ENCODE measurements around the gene ASMTL. TPM values are rescaled to one million over a fixed set of nuclear protein-coding genes. Genes with fewer than 3 reads are reported as not detected.

ASMTL gene
- total RNA-seq, 1 donor from 2014 or later: 46.1 TPM

GRCh38 chrX:1425381-1425780, 27.3 kb downstream of the ASMTL start:
- H3K36me3 ChIP-seq: peaks cover 18% of the 10 kb centered on the region
- Mint-ChIP-seq H3K4me3 (no peak overlapping the region), H3K27me3 (ENCODE audit: insufficient read depth, low read depth) (peaks cover 2% of the 10 kb centered on the region), H3K27ac (no peak overlapping the region), H3K4me1 (no peaks in the 10 kb centered on the region), H3K36me3 (peaks cover 55% of the 10 kb centered on the region), H3K9me3 (peaks cover 35% of the 10 kb centered on the region)
- H3K4me2 ChIP-seq: no peak overlapping the region
- no peaks in the 10 kb centered on the region for H3F3A ChIP-seq (ENCODE audit: low read depth)
- H3K79me2 ChIP-seq (ENCODE audit: low read depth): no peaks in the 10 kb centered on the region
- H2AFZ ChIP-seq (replicated peaks): no peak overlapping the region
- H3K27me3 ChIP-seq: no peaks in the 10 kb centered on the region
- no peaks in the 10 kb centered on the region for H3K9me3 ChIP-seq (ENCODE audit: low read depth)
- H3K4me1 ChIP-seq: no peaks in the 10 kb centered on the region
- H4K20me1 ChIP-seq (ENCODE audit: low read depth): no peaks in the 10 kb centered on the region
- TF ChIP-seq EZH2 (IDR thresholded peaks at IDR 0.05): no peak
- no peak for TF ChIP-seq CTCF (IDR thresholded peaks at IDR 0.05)
- no peak for TF ChIP-seq EZH2phosphoT487 (IDR thresholded peaks at IDR 0.05)
- H3K27ac ChIP-seq: no peak overlapping the region
- no peak overlapping the region for H3K9ac ChIP-seq
- H3K4me3 ChIP-seq: no peak overlapping the region
- no peak for DNase-seq (ENCODE audit: low spot score)

- H3K79me2 ChIP-seq (ENCODE audit: low read depth): no peaks in the 10 kb centered on the region
- DNase-seq (ENCODE audit: low spot score): no peak
- no peak overlapping the region for H3K27ac ChIP-seq
- H3K4me2 ChIP-seq: no peak overlapping the region
- H3K27ac Mint-ChIP-seq: no peak overlapping the region
- H3K9ac ChIP-seq: no peak overlapping the region
- no peaks in the 10 kb centered on the region for H3K27me3 ChIP-seq
- H3K9me3 ChIP-seq (ENCODE audit: low read depth): no peaks in the 10 kb centered on the region
- H3K4me3 Mint-ChIP-seq: no peak overlapping the region
- H3F3A ChIP-seq (ENCODE audit: low read depth): peaks cover 5% of the 10 kb centered on the region
- H4K20me1 ChIP-seq (ENCODE audit: low read depth): no peaks in the 10 kb centered on the region
- no peaks in the 10 kb centered on the region for H3K4me1 Mint-ChIP-seq
- no peak overlapping the region for H3K4me3 ChIP-seq
- TF ChIP-seq EZH2phosphoT487 (IDR thresholded peaks at IDR 0.05) (no peak), EZH2 (IDR thresholded peaks at IDR 0.05) (no peak), CTCF (IDR thresholded peaks at IDR 0.05) (no peak)
- H2AFZ ChIP-seq (replicated peaks): no peak overlapping the region
- H3K9me3 Mint-ChIP-seq: peaks cover 35% of the 10 kb centered on the region
- peaks cover 18% of the 10 kb centered on the region for H3K36me3 ChIP-seq
- peaks cover 4% of the 10 kb centered on the region for H3K4me1 ChIP-seq
- peaks cover 8% of the 10 kb centered on the region for H3K27me3 Mint-ChIP-seq (ENCODE audit: insufficient read depth, low read depth)
- peaks cover 57% of the 10 kb centered on the region for H3K36me3 Mint-ChIP-seq
Observed at GRCh38 chrX:1424147-1424851, 28.4 kb downstream of the ASMTL start.

GRCh38 chrX:1423215-1423614, 29.5 kb downstream of the ASMTL start:
- DNase-seq (ENCODE audit: low spot score): no peak
- Histone ChIP-seq H3K9me3 (ENCODE audit: low read depth) (no peaks in the 10 kb centered on the region), H3K9ac (no peak overlapping the region), H3K27me3 (no peaks in the 10 kb centered on the region), H2AFZ (replicated peaks) (no peak overlapping the region), H3K27ac (no peak overlapping the region), H3F3A (ENCODE audit: low read depth) (peaks cover 16% of the 10 kb centered on the region), H4K20me1 (ENCODE audit: low read depth) (no peaks in the 10 kb centered on the region), H3K4me1 (peaks cover 5% of the 10 kb centered on the region), H3K79me2 (ENCODE audit: low read depth) (no peaks in the 10 kb centered on the region), H3K36me3 (peaks cover 18% of the 10 kb centered on the region), H3K4me2 (no peak overlapping the region), H3K4me3 (no peak overlapping the region)
- Mint-ChIP-seq H3K27me3 (ENCODE audit: insufficient read depth, low read depth) (peaks cover 8% of the 10 kb centered on the region), H3K36me3 (peaks cover 57% of the 10 kb centered on the region), H3K4me1 (no peaks in the 10 kb centered on the region), H3K4me3 (no peak overlapping the region), H3K9me3 (peaks cover 35% of the 10 kb centered on the region), H3K27ac (no peak overlapping the region)
- no peak for TF ChIP-seq EZH2phosphoT487 (IDR thresholded peaks at IDR 0.05)
- no peak for TF ChIP-seq EZH2 (IDR thresholded peaks at IDR 0.05)
- no peak for TF ChIP-seq CTCF (IDR thresholded peaks at IDR 0.05)
